ENCODE measurements around the gene ARHGAP44. TPM values are rescaled to one million over a fixed set of nuclear protein-coding genes. Genes with fewer than 3 reads are reported as not detected.

Gene ARHGAP44
- total and polyA plus RNA-seq, 2 of the 13 experiments (the other 11 are each of a cell fraction or from before 2014, with no cell fraction given): 0.79 to 3.1 TPM

DNA sequence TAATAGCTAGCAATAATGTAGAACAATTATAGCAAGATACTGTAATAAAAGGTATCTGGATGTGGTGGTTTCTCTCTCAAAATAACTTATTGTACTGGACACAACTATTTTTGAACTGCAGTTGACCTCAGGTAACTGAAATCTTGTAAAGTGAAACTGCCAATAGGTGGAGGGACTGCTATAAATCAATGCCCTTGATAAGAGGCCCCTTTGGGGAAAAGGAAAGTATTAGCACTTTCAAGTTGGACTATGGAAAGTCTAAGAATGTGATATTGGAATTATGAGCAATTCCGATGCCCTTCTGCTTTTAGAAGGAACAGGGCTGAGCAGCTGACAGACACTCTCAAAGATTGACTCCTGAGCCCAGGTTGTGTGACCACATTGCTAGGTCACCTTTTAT, 44.5 kb upstream of the ARHGAP44 start (continued):
- TF ChIP-seq ZNF646 (CRISPR knock-in tag; IDR thresholded peaks at IDR 0.05) (no peak), ATF7 (IDR thresholded peaks at IDR 0.05) (no peak), ATF7 (CRISPR knock-in tag; IDR thresholded peaks at IDR 0.05) (no peak)

GRCh38 chr17:12745486-12745885, 43.8 kb upstream of the ARHGAP44 start:
- Histone ChIP-seq H3K4me3 (replicated peaks in 1 of 3; ENCODE audit: insufficient read depth in 1 of 3, low read depth in 2 of 3, low read length in 3 of 3) (no peak overlapping the region), H3K27me3 (ENCODE audit: control insufficient read depth in 1 of 2, insufficient read depth in 2 of 2, low read length in 2 of 2) (peaks cover 0 to 3% of the 10 kb centered on the region in 2 experiments; a peak in 1 of 5 replicates), H3K27ac (ENCODE audit: extremely low read length, insufficient read depth, low read length) (no peak overlapping the region), H3K36me3 (replicated peaks in 1 of 2; ENCODE audit: control insufficient read depth in 1 of 2, insufficient read depth in 2 of 2, low read length in 2 of 2) (no peaks in the 10 kb centered on the region), H2AFZ (ENCODE audit: low read length) (no peak overlapping the region), H4K20me1 (ENCODE audit: insufficient read depth, low read length) (no peaks in the 10 kb centered on the region), H3K9me3 (ENCODE audit: low read length) (no peaks in the 10 kb centered on the region), H3K79me2 (ENCODE audit: insufficient read depth, low read length) (no peaks in the 10 kb centered on the region), H3K9ac (ENCODE audit: insufficient read depth, low read depth, low read length) (no peak overlapping the region), H3K4me1 (ENCODE audit: insufficient read depth, low read length) (no peaks in the 10 kb centered on the region), H3K4me2 (ENCODE audit: low read depth, low read length) (no peak overlapping the region)
- POLR2A ChIA-PET: no interaction called here
- intact Hi-C loops (cut with micrococcal nuclease; ENCODE audit: unreplicated experiment): no loop called here
- FAIRE-seq: no peak
- 6% methylated on average over 6 of the region's 7 CpGs for WGBS (ENCODE audit: low lambda C conversion rate)
- no peak for TF ChIP-seq ZNF33A (CRISPR knock-in tag; IDR thresholded peaks at IDR 0.05; ENCODE audit: borderline replicate concordance)
- TF ChIP-seq SCMH1 (CRISPR knock-in tag; IDR thresholded peaks at IDR 0.05; ENCODE audit: borderline replicate concordance): no peak
- CTCF ChIA-PET (ENCODE audit: low intra/inter-chr PET ratio, low total read pairs): no interaction called here
- BruUV-seq (replicated peaks): no TSS peak
- no peak for DNase-seq (ENCODE audit: low spot score)
- ATAC-seq: no peak
- in situ Hi-C loops (cut with HindIII; ENCODE audit: extremely low pct_ligation_motif_present, low pct_unique_long_range_greater_than_20kb): no loop called here

Measured in HepG2 (cell line).